ENCODE measurements around the gene ZSCAN5C. TPM values are rescaled to one million over a fixed set of nuclear protein-coding genes. Genes with fewer than 3 reads are reported as not detected.
A peak's percentile ranks its signal among the peaks of the same experiment; 100 is the strongest.
"Not testable (repeated sequence)": the region's sequence is repeated elsewhere in the genome, so short reads cannot be mapped to it uniquely, and the experiment has no call there.

ZSCAN5C gene
- total RNA-seq, 1 donor from 2014 or later = not detected

GRCh38 chr19:56193981-56194640 lies 8.0 kb upstream of the ZSCAN5C start:
- DNase-seq (ENCODE audit: low read depth, low spot score) = no peak

GRCh38 chr19:56197646-56198045 lies 4.4 kb upstream of the ZSCAN5C start, which contains the start of gene ZSCAN5B:
ZSCAN5B (minus strand) TSS chr19:56197783; CDS start chr19:56193052, 4,731 bp downstream.
- DNase-seq (ENCODE audit: low read depth, low spot score) = not testable (repeated sequence)

- no peak for DNase-seq (ENCODE audit: low read depth, low spot score)
These were observed 2.4 kb upstream of the ZSCAN5C start for GRCh38 chr19:56199687-56200086.

GRCh38 chr19:56207581-56207980 lies 5.5 kb downstream of the ZSCAN5C start:
- not testable (repeated sequence) for DNase-seq (ENCODE audit: low read depth, low spot score)

GRCh38 chr19:56209091-56209490 lies 7.0 kb downstream of the ZSCAN5C start:
- no peak for DNase-seq (ENCODE audit: low read depth, low spot score)

- DNase-seq (ENCODE audit: low read depth, low spot score) = not testable (repeated sequence)
These were observed 8.0 kb downstream of the ZSCAN5C start for GRCh38 chr19:56210036-56210435.

- no peak for DNase-seq (ENCODE audit: low read depth, low spot score)
These were observed 9.6 kb downstream of the ZSCAN5C start for GRCh38 chr19:56211718-56212117.

GRCh38 chr19:56217039-56217949 lies 15.2 kb downstream of the ZSCAN5C start:
- no peak for DNase-seq (ENCODE audit: low read depth, low spot score)

GRCh38 chr19:56218961-56219360 lies 16.9 kb downstream of the ZSCAN5C start:
- no peak for DNase-seq (ENCODE audit: low read depth, low spot score)

- DNase-seq (ENCODE audit: low read depth, low spot score) = not testable (repeated sequence)
These were observed 19.4 kb downstream of the ZSCAN5C start for GRCh38 chr19:56221442-56221841.

- no peak for DNase-seq (ENCODE audit: low read depth, low spot score)
These were observed 19.8 kb downstream of the ZSCAN5C start for GRCh38 chr19:56221851-56222250.

- DNase-seq (ENCODE audit: low read depth, low spot score) = no peak
These were observed 20.8 kb downstream of the ZSCAN5C start for GRCh38 chr19:56222901-56223300.

- DNase-seq (ENCODE audit: low read depth, low spot score) = no peak
These were observed 21.4 kb downstream of the ZSCAN5C start for GRCh38 chr19:56223481-56223880.

GRCh38 chr19:56245121-56245740 lies 43.2 kb downstream of the ZSCAN5C start:
- no peak for DNase-seq (ENCODE audit: low read depth, low spot score)

GRCh38 chr19:56245764-56246163 lies 43.7 kb downstream of the ZSCAN5C start:
- not testable (repeated sequence) for DNase-seq (ENCODE audit: low read depth, low spot score)

- DNase-seq (ENCODE audit: low read depth, low spot score) = not testable (repeated sequence)
These were observed 46.8 kb downstream of the ZSCAN5C start for GRCh38 chr19:56248736-56249338.

- peak; percentile 24 for DNase-seq (ENCODE audit: low read depth, low spot score)
These were observed 50.8 kb downstream of the ZSCAN5C start for GRCh38 chr19:56252699-56253422.

- DNase-seq (ENCODE audit: low read depth, low spot score) = peak; percentile 24
These were observed 51.7 kb downstream of the ZSCAN5C start for GRCh38 chr19:56253737-56254136.

- DNase-seq (ENCODE audit: low read depth, low spot score) = no peak
These were observed 56.2 kb downstream of the ZSCAN5C start for GRCh38 chr19:56258272-56258671.
